Left ventricle myocardium inferior (tissue), 1 donor: Measurements from ENCODE around the gene SLC30A5. TPM values are rescaled to one million over a fixed set of nuclear protein-coding genes. Genes with fewer than 3 reads are reported as not detected.
A peak's percentile ranks its signal among the peaks of the same experiment; 100 is the strongest.
"Not testable (repeated sequence)": the region's sequence is repeated elsewhere in the genome, so short reads cannot be mapped to it uniquely, and the experiment has no call there.

Source experiments
- DNase-seq: peaks from one replicate; pipeline ENCODE4 v3.0.0-alpha.2; 2020
- H3K27ac ChIP-seq: fragments of 200-600 bp; replicated peaks from 2 replicates; pipeline ENCODE4 v1.8.0; 2021
- H3K27me3 ChIP-seq: fragments of 200-600 bp; 2 replicates; pipeline ENCODE4 v1.8.0; 2021; ENCODE audit warnings: low read depth
- H3K36me3 ChIP-seq: fragments of 200-600 bp; 2 replicates; pipeline ENCODE4 v1.8.0; 2021
- H3K4me1 ChIP-seq: fragments of 200-600 bp; 2 replicates; pipeline ENCODE4 v1.8.0; 2021
- H3K4me3 ChIP-seq: fragments of 200-600 bp; 2 replicates; pipeline ENCODE4 v1.8.0; 2021; ENCODE audit warnings: mild to moderate bottlenecking, moderate library complexity
- H3K9me3 ChIP-seq: fragments of 200-600 bp; replicated peaks from 2 replicates; pipeline ENCODE4 v1.8.0; 2021
- CTCF ChIP-seq: fragments of 200-600 bp; IDR thresholded peaks from 2 replicates; pipeline ENCODE4 v1.8.0; 2021; ENCODE audit warnings: antibody characterized with exemption, mild to moderate bottlenecking, borderline replicate concordance
- intact Hi-C: fragments of 100-400 bp; cut with micrococcal nuclease; formaldehyde crosslinking; loops from one replicate; pipeline ENCODE4 v1.11.0; 2022
- long read RNA-seq: library from polyadenylated mRNA; unstranded; transcript quantifications from one replicate; pipeline ENCODE4 v2.0.0, GENCODE V29; 2021
- total RNA-seq: library from RNA; stranded (reverse); fragmentation: NEBNext Ultra II Directional; extraction: Animal tissue kit (Norgen Biotek cat#: 25700); gene quantifications from one replicate; pipeline ENCODE4 v1.2.1, GENCODE V29; 2021
- donor health status: DM: no; HTN: yes; CAD: no; lungs with severe emphysema.

The SLC30A5 gene
- total RNA-seq = 31.8 TPM
- long read RNA-seq, full-length matches to known transcripts = 66 of 86 reads
- long read RNA-seq, partial matches to known transcripts = 1 of 86 reads
- long read RNA-seq, other reads (novel, unspliced or antisense) = 19 of 86 reads

- Histone ChIP-seq H3K9me3 (no peaks in the 10 kb centered on the region), H3K27ac (peak within 1 kb of the TSS; percentile 97), H3K36me3 (peaks cover 10% of the 10 kb centered on the region), H3K4me1 (peaks cover 41% of the 10 kb centered on the region), H3K27me3 (no peaks in the 10 kb centered on the region), H3K4me3 (peak within 1 kb of the TSS; percentile 95)
- peak; percentile 93 for TF ChIP-seq CTCF
- DNase-seq = peak; percentile 99
- intact Hi-C loops = loop anchor here (10.0 kb wide), 1 partner anchor 141 kb away; the partner anchor contains the start of gene CDK7
Observed at GRCh38 chr5:69093771-69094482, at the start of gene SLC30A5. Gene SLC30A5 (plus strand): TSS chr5:69094014. CDS start chr5:69094256, 242 bp downstream.

- H3K36me3 ChIP-seq, intact Hi-C loops, DNase-seq, H3K9me3 ChIP-seq, H3K27ac ChIP-seq, H3K4me1 ChIP-seq, H3K27me3 ChIP-seq, H3K4me3 ChIP-seq: not testable (repeated sequence)
Observed at GRCh38 chr5:69045213-69045612, 48.6 kb upstream of the SLC30A5 start.

GRCh38 chr5:69046375-69046957 is 47.3 kb upstream of the SLC30A5 start:
- no peaks in the 10 kb centered on the region for H3K27me3 ChIP-seq
- H3K4me1 ChIP-seq = peaks cover 8% of the 10 kb centered on the region
- no peaks in the 10 kb centered on the region for H3K9me3 ChIP-seq
- DNase-seq = no peak
- H3K4me3 ChIP-seq = no peak overlapping the region
- no peaks in the 10 kb centered on the region for H3K36me3 ChIP-seq
- no peak overlapping the region for H3K27ac ChIP-seq
- intact Hi-C loops = no loop called here
- TF ChIP-seq CTCF = no peak

- Histone ChIP-seq H3K27ac (no peak overlapping the region), H3K36me3 (no peaks in the 10 kb centered on the region), H3K4me3 (no peak overlapping the region), H3K9me3 (no peaks in the 10 kb centered on the region), H3K27me3 (no peaks in the 10 kb centered on the region), H3K4me1 (peaks cover 5% of the 10 kb centered on the region)
- TF ChIP-seq CTCF = peak; percentile 32
- intact Hi-C loops = no loop called here
- no peak for DNase-seq
Observed at GRCh38 chr5:69048230-69048629, 45.6 kb upstream of the SLC30A5 start.

- H3K9me3 ChIP-seq = no peaks in the 10 kb centered on the region
- no peaks in the 10 kb centered on the region for H3K36me3 ChIP-seq
- H3K27me3 ChIP-seq = no peaks in the 10 kb centered on the region
- no peak for DNase-seq
- no peak overlapping the region for H3K4me3 ChIP-seq
- TF ChIP-seq CTCF = no peak
- intact Hi-C loops = no loop called here
- no peaks in the 10 kb centered on the region for H3K4me1 ChIP-seq
- no peak overlapping the region for H3K27ac ChIP-seq
Observed at GRCh38 chr5:69049151-69049550, 44.7 kb upstream of the SLC30A5 start.

- no peak overlapping the region for H3K27ac ChIP-seq
- no peaks in the 10 kb centered on the region for H3K36me3 ChIP-seq
- DNase-seq = no peak
- no peaks in the 10 kb centered on the region for H3K27me3 ChIP-seq
- H3K4me3 ChIP-seq = no peak overlapping the region
- no peaks in the 10 kb centered on the region for H3K9me3 ChIP-seq
- TF ChIP-seq CTCF = no peak
- intact Hi-C loops = no loop called here
- H3K4me1 ChIP-seq = no peaks in the 10 kb centered on the region
Observed at GRCh38 chr5:69049796-69050195, 44.0 kb upstream of the SLC30A5 start.
